ENCODE results near the gene MARCHF5.

MARCHF5 gene

DNA sequence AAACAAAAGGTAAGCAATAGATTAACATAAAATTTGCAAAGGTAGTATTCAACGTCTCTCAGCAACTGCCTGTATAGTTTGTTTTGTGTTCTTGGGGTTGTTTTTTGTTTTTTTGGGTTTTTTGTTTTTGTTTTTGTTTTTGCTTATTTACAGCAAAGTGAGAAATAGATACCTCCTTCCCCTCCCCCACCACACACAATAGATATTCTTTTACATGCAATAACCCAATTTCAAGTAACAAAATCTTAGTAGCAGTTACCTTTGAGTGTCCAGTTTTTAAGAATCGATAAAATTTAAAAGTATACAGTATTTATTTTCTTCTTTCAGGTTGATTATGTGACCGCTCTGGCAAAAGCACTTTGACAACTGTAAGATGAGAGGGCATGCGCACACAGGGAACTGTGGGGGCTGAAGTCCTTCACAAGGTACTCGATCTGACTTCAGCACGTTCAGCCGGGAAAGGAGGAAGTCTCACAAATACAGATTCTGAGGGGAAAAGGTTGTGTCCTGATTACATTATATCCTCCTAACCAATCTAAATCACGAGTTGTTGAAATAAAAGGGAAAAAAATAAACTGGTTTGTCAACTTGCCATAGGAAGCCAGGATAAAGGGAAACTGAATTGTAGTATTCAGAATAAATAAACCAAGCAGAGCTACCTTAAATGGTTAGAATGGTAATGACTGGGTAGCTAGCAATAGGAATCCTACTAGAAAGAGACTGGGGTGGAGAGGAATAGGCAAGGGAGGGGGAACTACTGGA is 47.9 kb upstream of the MARCHF5 start:
- peak overlapping the region; percentile 5; the same call in 1 of the 2 replicates for H2AFZ ChIP-seq (ENCODE audit: low read depth, low read length)

GRCh38 chr10:92244796-92245195 is 46.2 kb upstream of the MARCHF5 start:
- Histone ChIP-seq H3K4me2 (ENCODE audit: low read length) (no peak overlapping the region), H3K9me3 (ENCODE audit: insufficient read depth, low read length) (no peaks in the 10 kb centered on the region), H3K4me3 (ENCODE audit: low read length) (no peak overlapping the region), H3K27ac (ENCODE audit: low read length) (no peak overlapping the region), H3K36me3 (replicated peaks; ENCODE audit: low read depth, low read length) (no peaks in the 10 kb centered on the region), H3K27me3 (ENCODE audit: low read depth, low read length) (no peaks in the 10 kb centered on the region), H3K79me2 (ENCODE audit: low read length) (no peaks in the 10 kb centered on the region), H2AFZ (ENCODE audit: low read depth, low read length) (no peak overlapping the region), H3K4me1 (ENCODE audit: low read length) (peaks cover 15% of the 10 kb centered on the region), H3K9ac (ENCODE audit: low read length) (no peak overlapping the region), H4K20me1 (ENCODE audit: insufficient read depth, low read length) (no peaks in the 10 kb centered on the region)
- no peak for TF ChIP-seq EZH2phosphoT487 (IDR thresholded peaks at IDR 0.05; ENCODE audit: low read depth)
- TF ChIP-seq, protein P1, sequence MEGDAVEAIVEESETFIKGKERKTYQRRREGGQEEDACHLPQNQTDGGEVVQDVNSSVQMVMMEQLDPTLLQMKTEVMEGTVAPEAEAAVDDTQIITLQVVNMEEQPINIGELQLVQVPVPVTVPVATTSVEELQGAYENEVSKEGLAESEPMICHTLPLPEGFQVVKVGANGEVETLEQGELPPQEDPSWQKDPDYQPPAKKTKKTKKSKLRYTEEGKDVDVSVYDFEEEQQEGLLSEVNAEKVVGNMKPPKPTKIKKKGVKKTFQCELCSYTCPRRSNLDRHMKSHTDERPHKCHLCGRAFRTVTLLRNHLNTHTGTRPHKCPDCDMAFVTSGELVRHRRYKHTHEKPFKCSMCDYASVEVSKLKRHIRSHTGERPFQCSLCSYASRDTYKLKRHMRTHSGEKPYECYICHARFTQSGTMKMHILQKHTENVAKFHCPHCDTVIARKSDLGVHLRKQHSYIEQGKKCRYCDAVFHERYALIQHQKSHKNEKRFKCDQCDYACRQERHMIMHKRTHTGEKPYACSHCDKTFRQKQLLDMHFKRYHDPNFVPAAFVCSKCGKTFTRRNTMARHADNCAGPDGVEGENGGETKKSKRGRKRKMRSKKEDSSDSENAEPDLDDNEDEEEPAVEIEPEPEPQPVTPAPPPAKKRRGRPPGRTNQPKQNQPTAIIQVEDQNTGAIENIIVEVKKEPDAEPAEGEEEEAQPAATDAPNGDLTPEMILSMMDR (IDR thresholded peaks at IDR 0.05; ENCODE audit: low read depth, low read length): no peak

More for the DNA sequence above, 47.9 kb upstream of the MARCHF5 start:
- TF ChIP-seq, protein P1 (IDR thresholded peaks at IDR 0.05; ENCODE audit: low read depth, low read length): no peak
- no peak for TF ChIP-seq EZH2phosphoT487 (IDR thresholded peaks at IDR 0.05; ENCODE audit: low read depth)
- Histone ChIP-seq H3K9me3 (ENCODE audit: insufficient read depth, low read length) (no peaks in the 10 kb centered on the region), H4K20me1 (ENCODE audit: insufficient read depth, low read length) (no peaks in the 10 kb centered on the region), H3K36me3 (replicated peaks; ENCODE audit: low read depth, low read length) (no peaks in the 10 kb centered on the region), H3K4me3 (ENCODE audit: low read length) (peak overlapping the region; percentile 67), H3K4me1 (ENCODE audit: low read length) (peaks cover 15% of the 10 kb centered on the region), H3K4me2 (ENCODE audit: low read length) (peak overlapping the region; percentile 61), H3K9ac (ENCODE audit: low read length) (peak overlapping the region; percentile 7; the same call in 1 of the 2 replicates), H3K79me2 (ENCODE audit: low read length) (no peaks in the 10 kb centered on the region), H3K27ac (ENCODE audit: low read length) (no peak overlapping the region), H3K27me3 (ENCODE audit: low read depth, low read length) (no peaks in the 10 kb centered on the region)

DNA sequence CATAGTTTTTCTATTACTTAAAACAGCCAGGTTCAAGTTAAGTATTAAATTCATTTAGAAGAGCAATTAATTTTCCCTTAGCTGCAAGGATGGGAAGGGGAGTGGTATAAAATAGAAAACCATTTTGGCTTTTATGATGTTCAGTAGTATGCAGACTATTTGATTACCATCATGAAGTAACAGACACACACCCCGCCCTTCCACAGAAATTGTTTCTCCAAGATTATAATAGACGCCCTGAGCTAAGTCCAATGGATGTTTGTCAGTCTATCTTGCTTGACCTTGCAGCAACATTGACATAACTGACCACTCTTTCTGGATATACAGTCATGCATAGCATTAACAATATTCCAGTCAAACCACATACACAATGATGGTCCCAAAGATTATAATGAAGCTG is 42.4 kb upstream of the MARCHF5 start:
- Histone ChIP-seq H3K9me3 (ENCODE audit: insufficient read depth, low read length) (no peaks in the 10 kb centered on the region), H3K27ac (ENCODE audit: low read length) (no peak overlapping the region), H3K4me2 (ENCODE audit: low read length) (no peak overlapping the region), H3K79me2 (ENCODE audit: low read length) (no peaks in the 10 kb centered on the region), H3K27me3 (ENCODE audit: low read depth, low read length) (no peaks in the 10 kb centered on the region), H3K36me3 (replicated peaks; ENCODE audit: low read depth, low read length) (no peaks in the 10 kb centered on the region), H3K4me1 (ENCODE audit: low read length) (peaks cover 1% of the 10 kb centered on the region; the same call in 1 of the 2 replicates), H2AFZ (ENCODE audit: low read depth, low read length) (no peak overlapping the region), H4K20me1 (ENCODE audit: insufficient read depth, low read length) (no peaks in the 10 kb centered on the region), H3K4me3 (ENCODE audit: low read length) (no peak overlapping the region), H3K9ac (ENCODE audit: low read length) (no peak overlapping the region)
- TF ChIP-seq, protein P1 (IDR thresholded peaks at IDR 0.05; ENCODE audit: low read depth, low read length): no peak
- TF ChIP-seq EZH2phosphoT487 (IDR thresholded peaks at IDR 0.05; ENCODE audit: low read depth): no peak

DNA sequence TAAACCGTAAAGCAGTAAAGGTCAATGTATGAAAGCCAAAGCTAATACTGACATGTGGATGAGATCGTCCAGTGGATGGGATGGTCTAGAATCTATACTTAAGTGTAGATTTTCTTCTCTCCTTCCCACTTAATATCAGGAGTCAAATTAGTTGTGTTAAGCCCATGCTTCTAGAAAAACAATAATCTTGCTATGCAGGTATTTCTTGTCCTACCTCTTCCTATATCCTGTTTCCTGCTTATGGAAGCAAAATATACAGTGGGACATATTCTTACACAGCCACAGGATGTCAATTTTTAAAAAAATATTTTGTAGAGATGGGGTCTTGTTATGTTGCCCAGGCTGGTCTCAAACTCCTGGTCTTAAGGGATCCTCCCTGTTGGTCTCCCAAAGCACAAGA is 27.6 kb upstream of the MARCHF5 start:
- H4K20me1 ChIP-seq (ENCODE audit: insufficient read depth, low read length): no peaks in the 10 kb centered on the region
- no peak overlapping the region for H2AFZ ChIP-seq (ENCODE audit: low read depth, low read length)
- no peak overlapping the region for H3K9ac ChIP-seq (ENCODE audit: low read length)
- H3K4me1 ChIP-seq (ENCODE audit: low read length): peaks cover 20% of the 10 kb centered on the region
- no peak overlapping the region for H3K4me2 ChIP-seq (ENCODE audit: low read length)
- H3K36me3 ChIP-seq (replicated peaks; ENCODE audit: low read depth, low read length): no peaks in the 10 kb centered on the region
- H3K27me3 ChIP-seq (ENCODE audit: low read depth, low read length): no peaks in the 10 kb centered on the region
- H3K27ac ChIP-seq (ENCODE audit: low read length): no peak overlapping the region
- H3K9me3 ChIP-seq (ENCODE audit: insufficient read depth, low read length): no peaks in the 10 kb centered on the region
- no peak overlapping the region for H3K4me3 ChIP-seq (ENCODE audit: low read length)
- H3K79me2 ChIP-seq (ENCODE audit: low read length): no peaks in the 10 kb centered on the region
- TF ChIP-seq EZH2phosphoT487 (IDR thresholded peaks at IDR 0.05; ENCODE audit: low read depth): no peak
- TF ChIP-seq, protein P1 (IDR thresholded peaks at IDR 0.05; ENCODE audit: low read depth, low read length): no peak

All from OCI-LY3 (cell line).